GM12878 (cell line): Measurements from ENCODE around the gene HSPA1B. TPM values are rescaled to one million over a fixed set of nuclear protein-coding genes. Genes with fewer than 3 reads are reported as not detected.

Source experiments
- ATAC-seq: fragments of 200-7000 bp; cut with Tn5 transposase; 3 replicates; pipeline ENCODE4 v1.9.1; 2020; ENCODE audit warnings: mild to moderate bottlenecking, moderate library complexity
- BruUV-seq: library from RNA; stranded (reverse); fragments of 400-500 nt; replicated peaks from 2 replicates; lab custom pipeline; 2021; lab: Mats Ljungman, UMichigan
- CTCF ChIA-PET: fragments of 300-600 bp; sonication (Branson Sonifier 250); formaldehyde crosslinking; extraction: SDS; loops from one replicate; lab custom pipeline; 2021; ENCODE audit warnings: inconsistent platforms; lab: Yijun Ruan, JAX
- POLR2A ChIA-PET: fragments of 350-600 bp; formaldehyde crosslinking; extraction: SDS; loops from one replicate; lab custom pipeline; 2021; ENCODE audit warnings: inconsistent platforms; lab: Charles Lee
- RAD21 ChIA-PET: fragments of 300-600 bp; sonication (Branson Sonifier 250); formaldehyde crosslinking; loops from one replicate; lab custom pipeline; 2023; ENCODE audit warnings: antibody characterized with exemption; ENCODE audit not compliant: unreplicated experiment; lab: Charles Lee
- SMC1A ChIA-PET: fragments of 300-600 bp; sonication (Branson Sonifier 250); formaldehyde crosslinking; loops from one replicate; lab custom pipeline; 2023; ENCODE audit not compliant: unreplicated experiment, uncharacterized antibody; lab: Charles Lee
- DNase-seq: peaks from one replicate; pipeline ENCODE4 v3.0.0-alpha.2; 2011; ENCODE audit warnings: low read depth, low spot score
- FAIRE-seq: peaks from 3 replicates; lab custom pipeline; 2011; peaks lifted over from hg19 to GRCh38; lab: Jason Lieb, UNC
- H2AFZ ChIP-seq: 2 replicates; pipeline ENCODE4 v1.6.0; 2011; ENCODE audit warnings: low read depth, low read length, control low read depth; ENCODE audit not compliant: control insufficient read depth
- H3K27ac ChIP-seq: 2 replicates; pipeline ENCODE4 v1.5.1; 2011; ENCODE audit warnings: control low read depth; ENCODE audit not compliant: control insufficient read depth, insufficient read depth
- H3K27me3 ChIP-seq, 2 experiments: replicated peaks in 1 of 2; 2 replicates each; pipeline versions ENCODE4 v1.6.0 to v1.6.1; 2011; ENCODE audit warnings: low read length in 1 of 2; ENCODE audit not compliant: control insufficient read depth in 2 of 2, insufficient read depth in 2 of 2
- H3K36me3 ChIP-seq, 2 experiments: 2 replicates each; pipeline ENCODE4 v1.5.1; 2011; ENCODE audit warnings: low read length in 1 of 2; ENCODE audit not compliant: control insufficient read depth in 2 of 2, insufficient read depth in 2 of 2
- H3K4me1 ChIP-seq: 2 replicates; pipeline ENCODE4 v1.6.1; 2011; ENCODE audit warnings: mild to moderate bottlenecking, low read length, moderate library complexity, mixed read lengths; ENCODE audit not compliant: control insufficient read depth, insufficient read depth
- H3K4me2 ChIP-seq: 2 replicates; pipeline ENCODE4 v1.6.0; 2011; ENCODE audit warnings: control low read depth; ENCODE audit not compliant: control insufficient read depth, insufficient read depth
- H3K4me3 ChIP-seq: fragments of 200-600 bp; sonication (generic); 2 replicates; pipeline ENCODE4 v1.5.1; 2016
- H3K79me2 ChIP-seq: 2 replicates; pipeline ENCODE4 v1.6.0; 2011; ENCODE audit warnings: low read length; ENCODE audit not compliant: control insufficient read depth, insufficient read depth
- H3K9ac ChIP-seq: 2 replicates; pipeline ENCODE4 v1.8.0; 2011; ENCODE audit warnings: low read length, control low read depth, mixed read lengths; ENCODE audit not compliant: control insufficient read depth, insufficient read depth
- H3K9me3 ChIP-seq: replicated peaks from 3 replicates; pipeline ENCODE4 v1.5.1; 2011; ENCODE audit warnings: mild to moderate bottlenecking, low read length; ENCODE audit not compliant: control insufficient read depth, insufficient read depth
- H4K20me1 ChIP-seq: 2 replicates; pipeline ENCODE4 v1.6.0; 2011; ENCODE audit not compliant: control insufficient read depth, insufficient read depth
- EGR1 ChIP-seq, 2 experiments: IDR thresholded peaks; 1 replicate in 1 of 2; 2 replicates in 1 of 2; pipeline ENCODE4 v1.6.1; 2011 to 2012; ENCODE audit warnings: low read depth in 2 of 2, low read length in 2 of 2, borderline replicate concordance in 1 of 2, mild to moderate bottlenecking in 1 of 2, moderate library complexity in 1 of 2
- EZH2 ChIP-seq: IDR thresholded peaks from 2 replicates; pipeline ENCODE4 v1.6.1; 2012; ENCODE audit warnings: low read depth, mild to moderate bottlenecking, control low read depth, inconsistent platforms, low read length, borderline replicate concordance; ENCODE audit not compliant: control insufficient read depth
- MYC ChIP-seq: IDR thresholded peaks from 2 replicates; pipeline ENCODE4 v1.6.1; 2011; ENCODE audit warnings: mild to moderate bottlenecking, low read length, moderate library complexity, inconsistent platforms; ENCODE audit not compliant: insufficient read depth, insufficient replicate concordance, insufficient read length, severe bottlenecking
- NFXL1 ChIP-seq: fragments of 450-650 bp; IDR thresholded peaks from 2 replicates; pipeline ENCODE4 v1.6.1; 2017; ENCODE audit warnings: antibody characterized with exemption, mild to moderate bottlenecking, borderline replicate concordance
- NRF1 ChIP-seq: conservative IDR thresholded peaks from 2 replicates; pipeline ENCODE4 v1.6.1; 2011; ENCODE audit warnings: mild to moderate bottlenecking, low read depth, low read length, improper control_type of control experiment
- RAD21 ChIP-seq: IDR thresholded peaks from 2 replicates; pipeline ENCODE4 v1.6.1; 2011; ENCODE audit warnings: mild to moderate bottlenecking, low read depth, low read length, moderate library complexity; ENCODE audit not compliant: insufficient read depth
- TCF3 ChIP-seq: IDR thresholded peaks from 2 replicates; pipeline ENCODE4 v1.6.1; 2012; ENCODE audit warnings: low read depth, mild to moderate bottlenecking, low read length, borderline replicate concordance; ENCODE audit not compliant: insufficient read depth
- ZBTB33 ChIP-seq: fragments of 450-650 bp; IDR thresholded peaks from 2 replicates; pipeline ENCODE4 v1.6.1; 2017; ENCODE audit warnings: mild to moderate bottlenecking
- WGBS: methylation state at CpG from one replicate; pipeline ENCODE4 v1.1.6; 2016; ENCODE audit warnings: low lambda C conversion rate; ENCODE audit not compliant: insufficient replicate concordance, insufficient coverage; ENCODE audit errors: missing lambda C conversion rate; 5-methylcytosine and 5-hydroxymethylcytosine counted together
- in situ Hi-C: fragments of 300-500 bp; cut with MboI; formaldehyde crosslinking; loops from 9 replicates; pipeline ENCODE4 v1.14.3; 2018; ENCODE audit warnings: mixed read lengths
- intact Hi-C: fragments of 100-400 bp; cut with micrococcal nuclease; formaldehyde crosslinking; loops from one replicate; pipeline ENCODE4 v1.14.2; 2022; ENCODE audit not compliant: unreplicated experiment
- polyA plus RNA-seq, 11 experiments: library from polyadenylated mRNA; depleted of rRNA in 4 of 11; unstranded in 6 of 11; stranded (reverse) in 5 of 11; fragments of >200 nt; fragmentation: Nextera tagmentation in 4 of 11; fragmentation: Illumina TruSeq in 1 of 11; extraction: Ambion mirVana in 4 of 11; extraction: Trizol in 1 of 11; gene quantifications; 1 replicate in 1 of 11; 2 replicates in 10 of 11; pipeline versions ENCODE4 v1.2.1 to v1.2.3, GENCODE V29; 2011 to 2016; ENCODE audit warnings: inconsistent platforms in 2 of 11, missing spikeins in 2 of 11, low read depth in 1 of 11
- total RNA-seq, 4 experiments: library from RNA; depleted of rRNA in 3 of 4; stranded (reverse); fragments of >200 nt in 3 of 4; fragmentation: Illumina TruSeq in 1 of 4; extraction: Trizol in 1 of 4; gene quantifications; 2 replicates each; pipeline versions ENCODE4 v1.2.1 to v1.2.3, GENCODE V29; 2013 to 2021
- TF ChIP-seq, protein P1 (sequence below): fragments of 450-650 bp; IDR thresholded peaks from 2 replicates; pipeline ENCODE4 v1.6.1; 2016; ENCODE audit warnings: mild to moderate bottlenecking, moderate library complexity, borderline replicate concordance
- TF ChIP-seq, protein P2 (sequence below): fragments of 150-350 bp; IDR thresholded peaks from 2 replicates; pipeline ENCODE4 v1.6.1; 2014; ENCODE audit warnings: mild to moderate bottlenecking, low read depth, low read length

Gene HSPA1B
- total and polyA plus RNA-seq, 10 of the 15 experiments (the other 5 are each of a cell fraction or from before 2014, with no cell fraction given): 0.11 to 40.5 (median 12.8) TPM

DNA sequence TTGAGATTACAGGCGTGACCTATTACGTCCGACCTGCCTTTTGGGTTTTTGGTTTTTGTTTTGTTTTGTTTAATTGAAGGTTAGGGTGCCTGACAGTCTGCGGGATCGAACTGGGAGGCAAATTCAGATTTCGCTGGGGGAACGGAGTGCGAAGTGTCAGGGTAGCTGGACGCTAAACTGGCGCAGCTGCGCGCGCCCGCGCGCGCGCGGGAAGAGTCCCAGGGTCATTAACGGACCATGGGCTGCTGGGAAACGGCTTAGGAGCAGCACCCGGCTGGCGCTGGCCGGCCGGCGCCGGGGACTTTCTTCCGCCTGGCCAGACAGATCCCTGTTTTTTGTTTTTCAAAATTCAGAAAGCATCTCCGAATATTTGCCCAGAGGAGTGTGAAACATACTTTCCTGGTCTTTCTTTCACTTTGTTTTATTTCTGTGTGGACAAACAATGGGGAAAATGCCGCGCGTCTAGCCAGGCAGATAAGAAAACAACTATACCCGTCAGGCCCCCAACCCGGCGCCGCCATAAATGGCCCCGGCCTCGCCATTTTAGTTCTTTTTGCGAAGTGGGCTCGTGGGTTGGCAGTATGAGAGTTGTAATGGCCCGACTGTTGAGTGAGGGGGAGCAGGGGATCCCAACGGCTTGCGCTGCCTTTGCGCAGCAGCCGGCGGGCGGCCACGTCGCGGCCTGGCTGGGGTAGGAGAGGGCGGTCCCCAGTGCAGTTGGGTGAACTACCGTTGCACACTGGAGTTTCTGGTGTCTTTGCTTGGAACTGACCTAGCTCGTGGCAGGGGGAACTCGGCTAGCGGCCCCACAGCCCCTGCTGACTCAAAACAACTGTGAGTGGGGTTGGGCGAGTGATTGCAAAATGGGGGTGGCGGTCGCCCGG is 7.1 kb downstream of the HSPA1B start:
- H3K4me1 ChIP-seq: peaks cover 20% of the 10 kb centered on the region
- ATAC-seq: peak; percentile 72
- peak; percentile 50 for DNase-seq
- H3K9me3 ChIP-seq: no peaks in the 10 kb centered on the region
- no TSS peak for BruUV-seq
- CTCF ChIA-PET: interaction anchor here (2.8 kb wide), 1 partner anchor 29 kb away, joined by 17 read pairs; the partner anchor contains the start of gene NEU1
- peak overlapping the region; percentile 82 for H3K4me3 ChIP-seq
- 1% methylated on average over 56 of the region's 59 CpGs for whole genome bisulfite sequencing
- H2AFZ ChIP-seq: peak overlapping the region; percentile 92
- peak overlapping the region; percentile 30 for H3K4me2 ChIP-seq
- POLR2A ChIA-PET: interaction anchor here (0.6 to 10.9 kb wide), 11 partner anchors 9 to 266 kb away, joined by 3 to 122 read pairs (median 3); partner anchors contain the start of genes CLIC1, GPANK1, LSM2 and MSH5
- SMC1A ChIA-PET: interaction anchor here (0.6 to 2.6 kb wide), 6 partner anchors 87 to 720 kb away, joined by 3 to 11 read pairs (median 4); partner anchors contain the start of genes APOM and MSH5
- no peaks in the 10 kb centered on the region for H3K27me3 ChIP-seq
- intact Hi-C loops (loop anchor here (2.0 to 5.0 kb wide), 3 partner anchors 28 to 167 kb away; partner anchors contain the start of genes CSNK2B, LY6G5B, NEU1 and VARS1), in situ Hi-C loops (loop anchor here (10.0 kb wide), 1 partner anchor 290 kb away; the partner anchor contains the start of genes ATP6V1G2, DDX39B and NFKBIL1)
- H3K36me3 ChIP-seq: peaks cover 8 to 24% of the 10 kb centered on the region in 2 experiments
- peaks cover 71% of the 10 kb centered on the region for H3K79me2 ChIP-seq
- RAD21 ChIA-PET: interaction anchor here (0.6 to 3.1 kb wide), 4 partner anchors 12 to 388 kb away, joined by 3 to 12 read pairs (median 4); partner anchors contain the start of gene NEU1
- H3K9ac ChIP-seq: peak overlapping the region; percentile 90
- peak overlapping the region; percentile 96 for H3K27ac ChIP-seq
- FAIRE-seq: no peak
- H4K20me1 ChIP-seq: peaks cover 9% of the 10 kb centered on the region
- TF ChIP-seq MYC: no peak
- no peak for TF ChIP-seq EZH2
- TF ChIP-seq, protein P1, sequence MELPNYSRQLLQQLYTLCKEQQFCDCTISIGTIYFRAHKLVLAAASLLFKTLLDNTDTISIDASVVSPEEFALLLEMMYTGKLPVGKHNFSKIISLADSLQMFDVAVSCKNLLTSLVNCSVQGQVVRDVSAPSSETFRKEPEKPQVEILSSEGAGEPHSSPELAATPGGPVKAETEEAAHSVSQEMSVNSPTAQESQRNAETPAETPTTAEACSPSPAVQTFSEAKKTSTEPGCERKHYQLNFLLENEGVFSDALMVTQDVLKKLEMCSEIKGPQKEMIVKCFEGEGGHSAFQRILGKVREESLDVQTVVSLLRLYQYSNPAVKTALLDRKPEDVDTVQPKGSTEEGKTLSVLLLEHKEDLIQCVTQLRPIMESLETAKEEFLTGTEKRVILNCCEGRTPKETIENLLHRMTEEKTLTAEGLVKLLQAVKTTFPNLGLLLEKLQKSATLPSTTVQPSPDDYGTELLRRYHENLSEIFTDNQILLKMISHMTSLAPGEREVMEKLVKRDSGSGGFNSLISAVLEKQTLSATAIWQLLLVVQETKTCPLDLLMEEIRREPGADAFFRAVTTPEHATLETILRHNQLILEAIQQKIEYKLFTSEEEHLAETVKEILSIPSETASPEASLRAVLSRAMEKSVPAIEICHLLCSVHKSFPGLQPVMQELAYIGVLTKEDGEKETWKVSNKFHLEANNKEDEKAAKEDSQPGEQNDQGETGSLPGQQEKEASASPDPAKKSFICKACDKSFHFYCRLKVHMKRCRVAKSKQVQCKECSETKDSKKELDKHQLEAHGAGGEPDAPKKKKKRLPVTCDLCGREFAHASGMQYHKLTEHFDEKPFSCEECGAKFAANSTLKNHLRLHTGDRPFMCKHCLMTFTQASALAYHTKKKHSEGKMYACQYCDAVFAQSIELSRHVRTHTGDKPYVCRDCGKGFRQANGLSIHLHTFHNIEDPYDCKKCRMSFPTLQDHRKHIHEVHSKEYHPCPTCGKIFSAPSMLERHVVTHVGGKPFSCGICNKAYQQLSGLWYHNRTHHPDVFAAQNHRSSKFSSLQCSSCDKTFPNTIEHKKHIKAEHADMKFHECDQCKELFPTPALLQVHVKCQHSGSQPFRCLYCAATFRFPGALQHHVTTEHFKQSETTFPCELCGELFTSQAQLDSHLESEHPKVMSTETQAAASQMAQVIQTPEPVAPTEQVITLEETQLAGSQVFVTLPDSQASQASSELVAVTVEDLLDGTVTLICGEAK: no peak; the same call in 1 of the 2 replicates
- TF ChIP-seq, protein P2, sequence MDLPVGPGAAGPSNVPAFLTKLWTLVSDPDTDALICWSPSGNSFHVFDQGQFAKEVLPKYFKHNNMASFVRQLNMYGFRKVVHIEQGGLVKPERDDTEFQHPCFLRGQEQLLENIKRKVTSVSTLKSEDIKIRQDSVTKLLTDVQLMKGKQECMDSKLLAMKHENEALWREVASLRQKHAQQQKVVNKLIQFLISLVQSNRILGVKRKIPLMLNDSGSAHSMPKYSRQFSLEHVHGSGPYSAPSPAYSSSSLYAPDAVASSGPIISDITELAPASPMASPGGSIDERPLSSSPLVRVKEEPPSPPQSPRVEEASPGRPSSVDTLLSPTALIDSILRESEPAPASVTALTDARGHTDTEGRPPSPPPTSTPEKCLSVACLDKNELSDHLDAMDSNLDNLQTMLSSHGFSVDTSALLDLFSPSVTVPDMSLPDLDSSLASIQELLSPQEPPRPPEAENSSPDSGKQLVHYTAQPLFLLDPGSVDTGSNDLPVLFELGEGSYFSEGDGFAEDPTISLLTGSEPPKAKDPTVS: no peak
- peak; percentile 69; the same call in 1 of the 2 replicates for TF ChIP-seq TCF3
- no peak for TF ChIP-seq NRF1
- TF ChIP-seq EGR1 (IDR thresholded peaks at IDR 0.05; ENCODE audit: borderline replicate concordance in 1 of 2, low read depth in 2 of 2, low read length in 2 of 2): no peak
- TF ChIP-seq NFXL1: no peak
- TF ChIP-seq RAD21: no peak
- TF ChIP-seq ZBTB33: no peak
